Ovary (tissue), 3 donors: ENCODE measurements around the gene APOE.

Source experiments
- EP300 ChIP-seq: sonication (generic); formaldehyde crosslinking; IDR thresholded peaks from one replicate; pipeline ENCODE4 v1.6.1; 2017; ENCODE audit warnings: antibody characterized with exemption
- POLR2A ChIP-seq: fragments of 450-650 bp; IDR thresholded peaks from one replicate; pipeline ENCODE4 v1.6.1; 2017; ENCODE audit warnings: antibody characterized with exemption, mild to moderate bottlenecking, moderate library complexity
- TF ChIP-seq, protein P1 (sequence below), 3 donors: fragments of 450-650 bp in 2 of 3; fragments of 200-600 bp in 1 of 3; IDR thresholded peaks; one replicate each; pipeline versions ENCODE4 v1.5.1 to v1.8.0; 2016 to 2022; ENCODE audit warnings: antibody characterized with exemption in 3 of 3, mild to moderate bottlenecking in 1 of 3
- donor health status: DM: no; HTN: no; CAD: no.

DNA sequence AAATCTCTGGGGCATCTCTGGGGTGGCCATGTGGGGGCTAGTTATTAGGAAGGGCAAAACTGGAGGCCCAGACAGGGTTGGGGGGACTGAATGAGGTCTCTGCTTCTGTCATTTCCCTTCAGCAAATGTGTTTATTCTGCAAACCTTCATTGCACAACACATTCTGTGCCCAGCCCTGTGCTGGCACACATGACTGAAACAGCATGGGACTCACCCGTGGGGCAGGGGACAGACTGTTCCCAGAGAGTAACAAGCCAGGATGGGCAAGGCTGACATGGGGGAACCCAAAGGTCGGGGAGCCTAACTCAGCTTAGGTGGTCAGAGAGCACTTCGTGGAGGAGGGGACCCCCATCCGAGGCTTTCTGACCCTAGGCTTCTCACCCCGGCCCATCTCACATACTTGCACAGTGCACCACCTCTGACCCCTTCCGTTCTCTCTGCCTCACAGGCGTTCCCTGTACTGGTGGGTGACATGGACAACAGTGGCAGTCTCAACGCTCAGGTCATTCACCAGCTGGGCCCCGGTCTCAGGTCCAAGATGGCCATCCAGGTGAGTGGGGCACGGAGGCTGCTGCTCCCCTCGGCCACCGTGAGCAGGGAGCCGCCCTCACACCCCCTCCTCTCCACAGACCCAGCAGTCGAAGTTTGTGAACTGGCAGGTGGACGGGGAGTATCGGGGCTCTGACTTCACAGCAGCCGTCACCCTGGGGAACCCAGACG, 12.1 kb upstream of the APOE start:
- TF ChIP-seq, protein P1, sequence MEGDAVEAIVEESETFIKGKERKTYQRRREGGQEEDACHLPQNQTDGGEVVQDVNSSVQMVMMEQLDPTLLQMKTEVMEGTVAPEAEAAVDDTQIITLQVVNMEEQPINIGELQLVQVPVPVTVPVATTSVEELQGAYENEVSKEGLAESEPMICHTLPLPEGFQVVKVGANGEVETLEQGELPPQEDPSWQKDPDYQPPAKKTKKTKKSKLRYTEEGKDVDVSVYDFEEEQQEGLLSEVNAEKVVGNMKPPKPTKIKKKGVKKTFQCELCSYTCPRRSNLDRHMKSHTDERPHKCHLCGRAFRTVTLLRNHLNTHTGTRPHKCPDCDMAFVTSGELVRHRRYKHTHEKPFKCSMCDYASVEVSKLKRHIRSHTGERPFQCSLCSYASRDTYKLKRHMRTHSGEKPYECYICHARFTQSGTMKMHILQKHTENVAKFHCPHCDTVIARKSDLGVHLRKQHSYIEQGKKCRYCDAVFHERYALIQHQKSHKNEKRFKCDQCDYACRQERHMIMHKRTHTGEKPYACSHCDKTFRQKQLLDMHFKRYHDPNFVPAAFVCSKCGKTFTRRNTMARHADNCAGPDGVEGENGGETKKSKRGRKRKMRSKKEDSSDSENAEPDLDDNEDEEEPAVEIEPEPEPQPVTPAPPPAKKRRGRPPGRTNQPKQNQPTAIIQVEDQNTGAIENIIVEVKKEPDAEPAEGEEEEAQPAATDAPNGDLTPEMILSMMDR (IDR thresholded peaks at IDR 0.05) = no peak
- TF ChIP-seq POLR2A (no peak), EP300 (no peak)
